GM23338 (cell line): ENCODE results near the gene INPP5A.

Source experiments
- CREB1 ChIP-seq: fragments of 250-450 bp; sonication (Bioruptor Pico); IDR thresholded peaks from 2 replicates; pipeline ENCODE4 v1.5.0; 2020; ENCODE audit warnings: low read depth, mild to moderate bottlenecking, moderate library complexity
- EZH2 ChIP-seq: fragments of 200-600 bp; sonication (generic); IDR thresholded peaks from one replicate; pipeline ENCODE4 v1.8.0; 2017; ENCODE audit warnings: antibody characterized with exemption, mild to moderate bottlenecking, low read depth; ENCODE audit not compliant: unreplicated experiment
- EZH2phosphoT487 ChIP-seq: fragments of 200-600 bp; sonication (generic); IDR thresholded peaks from one replicate; pipeline ENCODE4 v1.8.1; 2018; ENCODE audit warnings: antibody characterized with exemption; ENCODE audit not compliant: unreplicated experiment
- REST ChIP-seq: IDR thresholded peaks from one replicate; pipeline ENCODE4 v1.6.1; 2018; ENCODE audit warnings: antibody characterized with exemption; ENCODE audit not compliant: unreplicated experiment
- STAT1 ChIP-seq: IDR thresholded peaks from one replicate; pipeline ENCODE4 v1.6.1; 2016; ENCODE audit warnings: antibody characterized with exemption; ENCODE audit not compliant: unreplicated experiment
- TF ChIP-seq, protein P1 (sequence below), 2 experiments: fragments of 200-600 bp in 1 of 2; sonication (generic) in 1 of 2; conservative IDR thresholded peaks; 2 replicates each; pipeline versions ENCODE4 v1.5.1 to v1.6.1; 2016 to 2017; ENCODE audit warnings: antibody characterized with exemption in 2 of 2, low read depth in 2 of 2, mild to moderate bottlenecking in 2 of 2, moderate library complexity in 1 of 2

GRCh38 chr10:132679217-132679595, 141.6 kb downstream of the INPP5A start:
- no peak for TF ChIP-seq EZH2
- TF ChIP-seq EZH2phosphoT487: no peak
- TF ChIP-seq, protein P1, sequence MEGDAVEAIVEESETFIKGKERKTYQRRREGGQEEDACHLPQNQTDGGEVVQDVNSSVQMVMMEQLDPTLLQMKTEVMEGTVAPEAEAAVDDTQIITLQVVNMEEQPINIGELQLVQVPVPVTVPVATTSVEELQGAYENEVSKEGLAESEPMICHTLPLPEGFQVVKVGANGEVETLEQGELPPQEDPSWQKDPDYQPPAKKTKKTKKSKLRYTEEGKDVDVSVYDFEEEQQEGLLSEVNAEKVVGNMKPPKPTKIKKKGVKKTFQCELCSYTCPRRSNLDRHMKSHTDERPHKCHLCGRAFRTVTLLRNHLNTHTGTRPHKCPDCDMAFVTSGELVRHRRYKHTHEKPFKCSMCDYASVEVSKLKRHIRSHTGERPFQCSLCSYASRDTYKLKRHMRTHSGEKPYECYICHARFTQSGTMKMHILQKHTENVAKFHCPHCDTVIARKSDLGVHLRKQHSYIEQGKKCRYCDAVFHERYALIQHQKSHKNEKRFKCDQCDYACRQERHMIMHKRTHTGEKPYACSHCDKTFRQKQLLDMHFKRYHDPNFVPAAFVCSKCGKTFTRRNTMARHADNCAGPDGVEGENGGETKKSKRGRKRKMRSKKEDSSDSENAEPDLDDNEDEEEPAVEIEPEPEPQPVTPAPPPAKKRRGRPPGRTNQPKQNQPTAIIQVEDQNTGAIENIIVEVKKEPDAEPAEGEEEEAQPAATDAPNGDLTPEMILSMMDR (conservative IDR thresholded peaks at IDR 0.05; ENCODE audit: low read depth in 2 of 2): no peak
- no peak for TF ChIP-seq STAT1
- no peak for TF ChIP-seq CREB1 (CRISPR knock-in tag)
- TF ChIP-seq REST: no peak
